ENCODE measurements around the gene AKIP1. TPM values are rescaled to one million over a fixed set of nuclear protein-coding genes. Genes with fewer than 3 reads are reported as not detected.

The AKIP1 gene, protein sequence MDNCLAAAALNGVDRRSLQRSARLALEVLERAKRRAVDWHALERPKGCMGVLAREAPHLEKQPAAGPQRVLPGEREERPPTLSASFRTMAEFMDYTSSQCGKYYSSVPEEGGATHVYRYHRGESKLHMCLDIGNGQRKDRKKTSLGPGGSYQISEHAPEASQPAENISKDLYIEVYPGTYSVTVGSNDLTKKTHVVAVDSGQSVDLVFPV
- total RNA-seq (2022; extraction: Qiagen RNA extraction; ENCODE audit: low read depth): 39.4 to 45.1 TPM (median 40.5 TPM) in 5 replicates

DNA sequence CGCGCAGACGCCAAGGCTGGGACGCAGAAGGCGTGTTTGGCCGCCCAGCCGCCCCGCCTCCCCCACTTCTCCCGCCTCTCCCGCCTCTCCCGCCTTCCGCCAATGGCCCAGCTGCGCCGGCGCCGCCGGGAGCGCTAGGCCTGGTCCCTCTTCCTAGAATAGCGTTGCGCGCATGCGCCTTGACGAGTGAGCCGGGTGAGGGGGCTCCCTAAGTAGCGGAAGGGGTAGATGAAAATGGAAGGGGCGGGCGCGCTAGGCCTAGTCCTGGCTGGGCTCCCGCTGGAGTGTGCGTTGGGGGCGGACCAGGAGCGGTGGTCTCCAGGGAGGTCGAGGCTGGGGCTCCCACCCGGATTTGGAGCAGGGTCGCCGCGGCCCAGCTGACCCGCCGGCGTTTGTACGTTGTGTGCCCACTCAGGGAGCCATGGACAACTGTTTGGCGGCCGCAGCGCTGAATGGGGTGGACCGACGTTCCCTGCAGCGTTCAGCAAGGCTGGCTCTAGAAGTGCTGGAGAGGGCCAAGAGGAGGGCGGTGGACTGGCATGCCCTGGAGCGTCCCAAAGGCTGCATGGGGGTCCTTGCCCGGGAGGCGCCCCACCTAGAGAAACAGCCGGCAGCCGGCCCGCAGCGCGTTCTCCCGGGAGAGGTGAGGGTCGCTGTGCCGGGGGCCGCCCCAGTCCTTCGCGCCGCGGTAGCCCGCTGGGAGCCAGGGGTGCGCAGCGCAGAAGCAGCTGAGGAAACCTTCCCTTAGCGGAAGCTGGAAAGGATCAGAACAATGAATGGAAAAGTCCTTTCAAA, at the start of gene AKIP1:
Gene AKIP1, plus strand, starts transcription at position 161 of the 795 bp plus-strand sequence. Its CDS starts 261 bp downstream, at position 422.

GRCh38 chr11:8932564-8933180, 21.7 kb downstream of the AKIP1 start, which contains the start of gene C11orf16:
Gene C11orf16 (minus strand): TSS chr11:8932947. CDS start chr11:8932308, 639 bp downstream.

GRCh38 chr11:8942518-8943066, 31.6 kb downstream of the AKIP1 start, which contains the start of gene ASCL3:
Gene ASCL3 (minus strand): TSS chr11:8943016. CDS start chr11:8938161, 4,855 bp downstream.

GRCh38 chr11:8964324-8965320, 53.6 kb downstream of the AKIP1 start, which contains the start of gene TMEM9B:
Gene TMEM9B (minus strand): TSS chr11:8964442. CDS start chr11:8964313, 129 bp downstream.

Other genes starting within 250 kb of the AKIP1 start
- 1.7 to 3.0 TPM (median 2.2 TPM) in 5 replicates for gene TRIM66, start 228.5 kb upstream of the AKIP1 start, total RNA-seq (2022; extraction: Qiagen RNA extraction; ENCODE audit: low read depth)
- gene RPL27A, start 228.4 kb upstream of the AKIP1 start, total RNA-seq (2022; extraction: Qiagen RNA extraction; ENCODE audit: low read depth): 2,484 to 2,994 TPM (median 2,599 TPM) in 5 replicates
- gene C11orf16, start 21.8 kb downstream of the AKIP1 start, total RNA-seq (2022; extraction: Qiagen RNA extraction; ENCODE audit: low read depth): not detected in 5 replicates
- gene ASCL3, start 31.8 kb downstream of the AKIP1 start, total RNA-seq (2022; extraction: Qiagen RNA extraction; ENCODE audit: low read depth): not detected in 5 replicates
- 30.7 to 39.2 TPM (median 34.7 TPM) in 5 replicates for gene TMEM9B, start 53.3 kb downstream of the AKIP1 start, total RNA-seq (2022; extraction: Qiagen RNA extraction; ENCODE audit: low read depth)
- 0.81 to 1.1 TPM (median 0.98 TPM) in 5 replicates for gene NRIP3, start 92.8 kb downstream of the AKIP1 start, total RNA-seq (2022; extraction: Qiagen RNA extraction; ENCODE audit: low read depth)
- gene SCUBE2, start 180.4 kb downstream of the AKIP1 start, total RNA-seq (2022; extraction: Qiagen RNA extraction; ENCODE audit: low read depth): 0.25 to 0.78 TPM (median 0.44 TPM) in 5 replicates

Measured in A549 treated with ZK216348 at 1 μM for 4 hours (cell line).